A549 (cell line): ENCODE measurements around the gene COG3. TPM values are rescaled to one million over a fixed set of nuclear protein-coding genes. Genes with fewer than 3 reads are reported as not detected.

Source experiments
- ATAC-seq, 2 experiments: fragments of 200-7000 bp in 1 of 2; fragments of >200 bp in 1 of 2; cut with Nextera tagmentation in 1 of 2; cut with Tn5 transposase in 1 of 2; 3 replicates each; pipeline versions ENCODE4 v1.8.0 to v1.9.1; 2018 to 2020; ENCODE audit warnings: mild to moderate bottlenecking in 1 of 2, moderate library complexity in 1 of 2
- CTCF ChIA-PET: fragments of 300-600 bp; sonication (Branson Sonifier 250); formaldehyde crosslinking; extraction: SDS; loops from one replicate; lab custom pipeline; 2021; ENCODE audit warnings: antibody characterized with exemption, inconsistent platforms; lab: Yijun Ruan, JAX
- POLR2A ChIA-PET: fragments of 350-600 bp; formaldehyde crosslinking; extraction: SDS; loops from one replicate; lab custom pipeline; 2021; ENCODE audit warnings: antibody characterized with exemption, inconsistent platforms; lab: Yijun Ruan, JAX
- DNase-seq, 2 experiments: peaks; one replicate each; pipeline versions ENCODE4 v3.0.0 to v3.0.0-alpha.2; 2011 to 2016; ENCODE audit warnings: low read depth in 1 of 2, low spot score in 1 of 2
- FAIRE-seq: peaks from 2 replicates; lab custom pipeline; 2011; peaks lifted over from hg19 to GRCh38; lab: Jason Lieb, UNC
- H3K27ac ChIP-seq, 2 experiments: fragments of >200 bp; sonication (Bioruptor Twin); formaldehyde crosslinking; 3 replicates each; pipeline ENCODE4 v1.5.1; 2016 to 2017
- H3K4me1 ChIP-seq: fragments of >200 bp; sonication (Bioruptor Twin); formaldehyde crosslinking; 3 replicates; pipeline ENCODE4 v1.6.1; 2016
- H3K4me2 ChIP-seq: fragments of >200 bp; sonication (Bioruptor Twin); formaldehyde crosslinking; 3 replicates; pipeline ENCODE4 v1.6.1; 2016
- H3K4me3 ChIP-seq: fragments of >200 bp; sonication (Bioruptor Twin); formaldehyde crosslinking; 3 replicates; pipeline ENCODE4 v1.5.1; 2016
- H3K9me3 ChIP-seq: fragments of >200 bp; sonication (Bioruptor Twin); formaldehyde crosslinking; 3 replicates; pipeline ENCODE4 v1.6.1; 2016
- CHD2 ChIP-seq: fragments of 150-350 bp; IDR thresholded peaks from 2 replicates; pipeline ENCODE4 v1.6.1; 2014; ENCODE audit warnings: low read length; ENCODE audit not compliant: partially characterized antibody
- EHF ChIP-seq: fragments of 250-450 bp; sonication (Bioruptor Pico); IDR thresholded peaks from 2 replicates; pipeline ENCODE4 v1.5.0; 2020; ENCODE audit warnings: mild to moderate bottlenecking
- ESRRA ChIP-seq: fragments of 150-350 bp; IDR thresholded peaks from 2 replicates; pipeline ENCODE4 v1.6.1; 2014; ENCODE audit warnings: mild to moderate bottlenecking, low read length, borderline replicate concordance
- FOSL2 ChIP-seq, 2 experiments: fragments of 450-650 bp in 1 of 2; fragments of >200 bp in 1 of 2; sonication (Bioruptor Twin) in 1 of 2; formaldehyde crosslinking; IDR thresholded peaks; 2 replicates each; pipeline versions ENCODE4 v1.5.0 to v1.6.1; 2016 to 2020; ENCODE audit warnings: mild to moderate bottlenecking in 1 of 2, moderate library complexity in 1 of 2
- FOXS1 ChIP-seq: fragments of 250-450 bp; sonication (Bioruptor Pico); IDR thresholded peaks from 2 replicates; pipeline ENCODE4 v1.5.0; 2020; ENCODE audit warnings: mild to moderate bottlenecking, moderate library complexity
- HDAC2 ChIP-seq: fragments of 200-600 bp; sonication (generic); IDR thresholded peaks from 2 replicates; pipeline ENCODE4 v1.6.1; 2016
- HEYL ChIP-seq: fragments of 250-450 bp; sonication (Bioruptor Pico); IDR thresholded peaks from 2 replicates; pipeline ENCODE4 v1.8.0; 2021; ENCODE audit warnings: mild to moderate bottlenecking, moderate library complexity
- HOXA7 ChIP-seq: fragments of 250-450 bp; sonication (Bioruptor Pico); IDR thresholded peaks from 2 replicates; pipeline ENCODE4 v1.5.0; 2020; ENCODE audit warnings: mild to moderate bottlenecking, moderate library complexity
- HOXB13 ChIP-seq: fragments of 250-450 bp; sonication (Bioruptor Pico); IDR thresholded peaks from 2 replicates; pipeline ENCODE4 v1.5.0; 2020; ENCODE audit warnings: low read depth, mild to moderate bottlenecking, moderate library complexity
- JUN ChIP-seq, 2 experiments: fragments of >200 bp; sonication (Bioruptor Twin); formaldehyde crosslinking; IDR thresholded peaks; 2 replicates in 1 of 2; 3 replicates in 1 of 2; pipeline ENCODE4 v1.6.1; 2016 to 2017
- KDM5A ChIP-seq: fragments of 200-600 bp; sonication (generic); IDR thresholded peaks from 2 replicates; pipeline ENCODE4 v1.6.1; 2016; ENCODE audit warnings: antibody characterized with exemption, mild to moderate bottlenecking
- MAZ ChIP-seq: fragments of 150-350 bp; IDR thresholded peaks from 2 replicates; pipeline ENCODE4 v1.6.1; 2014; ENCODE audit warnings: antibody characterized with exemption, low read depth, low read length, borderline replicate concordance
- NR3C1 ChIP-seq: fragments of >200 bp; sonication (Bioruptor Twin); formaldehyde crosslinking; IDR thresholded peaks from 3 replicates; pipeline ENCODE4 v1.6.1; 2017
- PHF8 ChIP-seq: fragments of 200-600 bp; sonication (generic); IDR thresholded peaks from 2 replicates; pipeline ENCODE4 v1.6.1; 2016; ENCODE audit warnings: low read depth, mild to moderate bottlenecking, antibody characterized with exemption, moderate library complexity, borderline replicate concordance
- POLR2A ChIP-seq: IDR thresholded peaks from 2 replicates; pipeline ENCODE4 v1.6.1; 2012; ENCODE audit warnings: mild to moderate bottlenecking, low read length
- POLR2AphosphoS2 ChIP-seq: conservative IDR thresholded peaks from 2 replicates; pipeline ENCODE4 v1.6.1; 2012; ENCODE audit warnings: low read length, improper control_type of control experiment, inconsistent platforms
- RARB ChIP-seq: fragments of 250-450 bp; sonication (Bioruptor Pico); IDR thresholded peaks from 2 replicates; pipeline ENCODE4 v1.8.0; 2021; ENCODE audit warnings: mild to moderate bottlenecking, moderate library complexity
- SMC3 ChIP-seq: fragments of >200 bp; sonication (Bioruptor Twin); formaldehyde crosslinking; IDR thresholded peaks from 3 replicates; pipeline ENCODE4 v1.6.1; 2018; ENCODE audit warnings: inconsistent platforms
- TFCP2L1 ChIP-seq: fragments of 250-450 bp; sonication (Bioruptor Pico); IDR thresholded peaks from 2 replicates; pipeline ENCODE4 v1.5.0; 2021; ENCODE audit warnings: mild to moderate bottlenecking
- ZC3H11A ChIP-seq: fragments of 450-650 bp; IDR thresholded peaks from 2 replicates; pipeline ENCODE4 v1.6.1; 2014; ENCODE audit warnings: antibody characterized with exemption, mild to moderate bottlenecking
- ZFP36 ChIP-seq: fragments of 450-650 bp; IDR thresholded peaks from 2 replicates; pipeline ENCODE4 v1.6.1; 2014; ENCODE audit warnings: borderline replicate concordance; ENCODE audit not compliant: partially characterized antibody
- ZNF302 ChIP-seq: fragments of 250-450 bp; sonication (Bioruptor Pico); IDR thresholded peaks from 2 replicates; pipeline ENCODE4 v1.9.0; 2021; ENCODE audit warnings: inconsistent platforms, mild to moderate bottlenecking, moderate library complexity
- ZSCAN20 ChIP-seq: fragments of 250-450 bp; sonication (Bioruptor Pico); IDR thresholded peaks from 2 replicates; pipeline ENCODE4 v1.8.0; 2022; ENCODE audit warnings: mild to moderate bottlenecking, moderate library complexity
- WGBS: methylation state at CpG from one replicate; pipeline ENCODE4 v1.1.6; 2017; ENCODE audit errors: missing lambda C conversion rate; 5-methylcytosine and 5-hydroxymethylcytosine counted together
- polyA plus RNA-seq, 4 experiments: library from polyadenylated mRNA; depleted of rRNA in 3 of 4; stranded (reverse); fragments of >200 nt; fragmentation: RNase III in 1 of 4; extraction: RNeasy Plus Mini Kit Qiagen cat#74134 plus additional on column Dnase treatment in 1 of 4; gene quantifications; 2 replicates in 3 of 4; 3 replicates in 1 of 4; pipeline ENCODE4 v1.2.3, GENCODE V29; 2011 to 2017
- TF ChIP-seq, protein P1 (sequence below): IDR thresholded peaks from 2 replicates; pipeline ENCODE4 v1.6.1; 2012
- TF ChIP-seq, protein P2 (sequence below): fragments of >200 bp; sonication (Bioruptor Twin); formaldehyde crosslinking; IDR thresholded peaks from 2 replicates; pipeline ENCODE4 v1.6.1; 2016
- TF ChIP-seq, protein P3 (sequence below): fragments of 200-600 bp; sonication (generic); IDR thresholded peaks from 2 replicates; pipeline ENCODE4 v1.6.1; 2016; ENCODE audit warnings: antibody characterized with exemption, mild to moderate bottlenecking, moderate library complexity
- TF ChIP-seq, protein P4 (sequence below): fragments of 250-450 bp; sonication (Bioruptor Pico); IDR thresholded peaks from 2 replicates; pipeline ENCODE4 v1.5.0; 2020; ENCODE audit warnings: low read depth, mild to moderate bottlenecking, moderate library complexity

Gene COG3
- polyA plus RNA-seq, 2 of the 4 experiments (the other 2 are of a cell fraction): 8.2 to 23.3 TPM

DNA sequence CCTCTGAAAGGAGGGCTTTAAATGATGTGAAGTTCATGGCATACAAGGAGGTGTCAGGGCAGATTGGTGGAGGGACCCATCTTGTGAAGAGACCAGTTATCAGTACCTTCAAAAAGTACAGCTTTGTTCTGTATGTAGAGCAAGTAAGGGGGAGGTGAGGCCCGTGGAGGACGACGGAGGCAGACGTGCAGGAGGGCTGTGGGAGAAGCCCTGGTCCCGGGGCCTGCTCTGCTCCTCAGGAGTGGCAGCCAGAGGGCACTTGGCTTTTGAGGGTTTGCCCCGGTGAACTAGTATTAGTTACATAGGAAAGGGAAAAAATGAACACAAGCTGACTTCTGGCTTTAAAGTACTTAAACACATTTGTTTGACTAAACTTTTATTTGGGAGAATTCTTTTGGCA lies 42.1 kb downstream of the COG3 start:
- no peak for FAIRE-seq
- CTCF ChIA-PET: interaction anchor here (1.1 to 1.7 kb wide), 3 partner anchors 11 to 135 kb away, joined by 3 to 7 read pairs (median 4); no protein-coding TSS in a partner anchor
- no peak overlapping the region for H3K4me2 ChIP-seq
- ATAC-seq: no peak
- H3K4me1 ChIP-seq: no peaks in the 10 kb centered on the region
- no peak overlapping the region for H3K4me3 ChIP-seq
- H3K9me3 ChIP-seq: no peaks in the 10 kb centered on the region
- H3K27ac ChIP-seq: no peak overlapping the region
- no peak for TF ChIP-seq MAZ
- TF ChIP-seq HDAC2: no peak
- TF ChIP-seq PHF8: no peak
- TF ChIP-seq, protein P1, sequence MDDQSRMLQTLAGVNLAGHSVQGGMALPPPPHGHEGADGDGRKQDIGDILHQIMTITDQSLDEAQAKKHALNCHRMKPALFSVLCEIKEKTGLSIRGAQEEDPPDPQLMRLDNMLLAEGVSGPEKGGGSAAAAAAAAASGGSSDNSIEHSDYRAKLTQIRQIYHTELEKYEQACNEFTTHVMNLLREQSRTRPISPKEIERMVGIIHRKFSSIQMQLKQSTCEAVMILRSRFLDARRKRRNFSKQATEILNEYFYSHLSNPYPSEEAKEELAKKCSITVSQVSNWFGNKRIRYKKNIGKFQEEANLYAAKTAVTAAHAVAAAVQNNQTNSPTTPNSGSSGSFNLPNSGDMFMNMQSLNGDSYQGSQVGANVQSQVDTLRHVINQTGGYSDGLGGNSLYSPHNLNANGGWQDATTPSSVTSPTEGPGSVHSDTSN: no peak
- TF ChIP-seq, protein P2, sequence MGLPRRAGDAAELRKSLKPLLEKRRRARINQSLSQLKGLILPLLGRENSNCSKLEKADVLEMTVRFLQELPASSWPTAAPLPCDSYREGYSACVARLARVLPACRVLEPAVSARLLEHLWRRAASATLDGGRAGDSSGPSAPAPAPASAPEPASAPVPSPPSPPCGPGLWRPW: no peak
- no peak for TF ChIP-seq ZFP36
- TF ChIP-seq FOSL2 (IDR thresholded peaks at IDR 0.05): no peak
- TF ChIP-seq FOSL2 (CRISPR knock-in tag; IDR thresholded peaks at IDR 0.05): no peak
- no peak for TF ChIP-seq HEYL (CRISPR knock-in tag)
- no peak for TF ChIP-seq FOXS1
- no peak for TF ChIP-seq JUN (IDR thresholded peaks at IDR 0.05)
- TF ChIP-seq KDM5A: no peak
- TF ChIP-seq POLR2AphosphoS2: no peak
- TF ChIP-seq HOXB13 (CRISPR knock-in tag): no peak
- no peak for TF ChIP-seq SMC3
- no peak for TF ChIP-seq NR3C1
- no peak for TF ChIP-seq CHD2
- TF ChIP-seq ZNF302 (CRISPR knock-in tag): no peak
- TF ChIP-seq, all 56 proteins: peak for 0
- WGBS: 94% methylated on average over 6 of the region's 6 CpGs
- no peak for DNase-seq
- POLR2A ChIA-PET: no interaction called here

DNA sequence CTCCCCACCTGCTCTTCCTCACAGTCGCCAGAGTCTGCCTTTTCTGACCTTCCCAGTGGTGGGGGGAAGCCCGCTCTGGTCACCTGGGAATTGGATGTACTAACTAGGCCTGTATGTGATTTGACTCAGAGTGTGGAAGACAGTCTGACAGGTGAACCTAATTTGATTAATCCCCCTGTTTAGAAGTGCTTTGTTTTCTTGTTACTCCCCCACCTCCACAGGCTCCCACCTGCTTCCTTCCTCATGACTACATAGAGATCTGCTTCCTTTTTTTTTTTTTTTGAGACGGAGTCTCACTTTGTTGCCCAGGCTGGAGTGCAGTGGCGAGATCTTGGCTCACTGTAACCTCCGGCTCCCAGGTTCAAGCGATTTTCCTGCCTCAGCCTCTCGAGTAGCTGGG lies 44.0 kb downstream of the COG3 start:
- DNase-seq (no peak), FAIRE-seq (no peak), ATAC-seq (no peak)
- H3K27ac ChIP-seq: no peak overlapping the region
- 95% methylated on average over 7 of the region's 7 CpGs for WGBS
- H3K9me3 ChIP-seq: no peaks in the 10 kb centered on the region
- H3K4me3 ChIP-seq: no peak overlapping the region
- ChIA-PET POLR2A (no interaction called here), CTCF (interaction anchor here (0.7 to 1.3 kb wide), 3 partner anchors 9 to 459 kb away, joined by 3 to 4 read pairs (median 3); no protein-coding TSS in a partner anchor)
- no peak overlapping the region for H3K4me2 ChIP-seq
- no peaks in the 10 kb centered on the region for H3K4me1 ChIP-seq
- no peak for TF ChIP-seq NR3C1
- TF ChIP-seq TFCP2L1 (CRISPR knock-in tag): no peak
- TF ChIP-seq EHF: no peak
- no peak for TF ChIP-seq KDM5A
- no peak for TF ChIP-seq JUN (IDR thresholded peaks at IDR 0.05)
- TF ChIP-seq POLR2AphosphoS2: no peak
- TF ChIP-seq, protein P3, sequence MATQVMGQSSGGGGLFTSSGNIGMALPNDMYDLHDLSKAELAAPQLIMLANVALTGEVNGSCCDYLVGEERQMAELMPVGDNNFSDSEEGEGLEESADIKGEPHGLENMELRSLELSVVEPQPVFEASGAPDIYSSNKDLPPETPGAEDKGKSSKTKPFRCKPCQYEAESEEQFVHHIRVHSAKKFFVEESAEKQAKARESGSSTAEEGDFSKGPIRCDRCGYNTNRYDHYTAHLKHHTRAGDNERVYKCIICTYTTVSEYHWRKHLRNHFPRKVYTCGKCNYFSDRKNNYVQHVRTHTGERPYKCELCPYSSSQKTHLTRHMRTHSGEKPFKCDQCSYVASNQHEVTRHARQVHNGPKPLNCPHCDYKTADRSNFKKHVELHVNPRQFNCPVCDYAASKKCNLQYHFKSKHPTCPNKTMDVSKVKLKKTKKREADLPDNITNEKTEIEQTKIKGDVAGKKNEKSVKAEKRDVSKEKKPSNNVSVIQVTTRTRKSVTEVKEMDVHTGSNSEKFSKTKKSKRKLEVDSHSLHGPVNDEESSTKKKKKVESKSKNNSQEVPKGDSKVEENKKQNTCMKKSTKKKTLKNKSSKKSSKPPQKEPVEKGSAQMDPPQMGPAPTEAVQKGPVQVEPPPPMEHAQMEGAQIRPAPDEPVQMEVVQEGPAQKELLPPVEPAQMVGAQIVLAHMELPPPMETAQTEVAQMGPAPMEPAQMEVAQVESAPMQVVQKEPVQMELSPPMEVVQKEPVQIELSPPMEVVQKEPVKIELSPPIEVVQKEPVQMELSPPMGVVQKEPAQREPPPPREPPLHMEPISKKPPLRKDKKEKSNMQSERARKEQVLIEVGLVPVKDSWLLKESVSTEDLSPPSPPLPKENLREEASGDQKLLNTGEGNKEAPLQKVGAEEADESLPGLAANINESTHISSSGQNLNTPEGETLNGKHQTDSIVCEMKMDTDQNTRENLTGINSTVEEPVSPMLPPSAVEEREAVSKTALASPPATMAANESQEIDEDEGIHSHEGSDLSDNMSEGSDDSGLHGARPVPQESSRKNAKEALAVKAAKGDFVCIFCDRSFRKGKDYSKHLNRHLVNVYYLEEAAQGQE: no peak
- no peak for TF ChIP-seq CHD2
- TF ChIP-seq POLR2A: no peak
- TF ChIP-seq, protein P2: no peak
- TF ChIP-seq, protein P4, sequence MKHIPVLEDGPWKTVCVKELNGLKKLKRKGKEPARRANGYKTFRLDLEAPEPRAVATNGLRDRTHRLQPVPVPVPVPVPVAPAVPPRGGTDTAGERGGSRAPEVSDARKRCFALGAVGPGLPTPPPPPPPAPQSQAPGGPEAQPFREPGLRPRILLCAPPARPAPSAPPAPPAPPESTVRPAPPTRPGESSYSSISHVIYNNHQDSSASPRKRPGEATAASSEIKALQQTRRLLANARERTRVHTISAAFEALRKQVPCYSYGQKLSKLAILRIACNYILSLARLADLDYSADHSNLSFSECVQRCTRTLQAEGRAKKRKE (CRISPR knock-in tag): no peak
- TF ChIP-seq ESRRA: no peak
- no peak for TF ChIP-seq ZSCAN20 (CRISPR knock-in tag)
- no peak for TF ChIP-seq HOXA7
- TF ChIP-seq ZC3H11A: no peak
- no peak for TF ChIP-seq RARB (CRISPR knock-in tag)
